Measurements from ENCODE around the gene ZNF185.

ZNF185 gene

DNA sequence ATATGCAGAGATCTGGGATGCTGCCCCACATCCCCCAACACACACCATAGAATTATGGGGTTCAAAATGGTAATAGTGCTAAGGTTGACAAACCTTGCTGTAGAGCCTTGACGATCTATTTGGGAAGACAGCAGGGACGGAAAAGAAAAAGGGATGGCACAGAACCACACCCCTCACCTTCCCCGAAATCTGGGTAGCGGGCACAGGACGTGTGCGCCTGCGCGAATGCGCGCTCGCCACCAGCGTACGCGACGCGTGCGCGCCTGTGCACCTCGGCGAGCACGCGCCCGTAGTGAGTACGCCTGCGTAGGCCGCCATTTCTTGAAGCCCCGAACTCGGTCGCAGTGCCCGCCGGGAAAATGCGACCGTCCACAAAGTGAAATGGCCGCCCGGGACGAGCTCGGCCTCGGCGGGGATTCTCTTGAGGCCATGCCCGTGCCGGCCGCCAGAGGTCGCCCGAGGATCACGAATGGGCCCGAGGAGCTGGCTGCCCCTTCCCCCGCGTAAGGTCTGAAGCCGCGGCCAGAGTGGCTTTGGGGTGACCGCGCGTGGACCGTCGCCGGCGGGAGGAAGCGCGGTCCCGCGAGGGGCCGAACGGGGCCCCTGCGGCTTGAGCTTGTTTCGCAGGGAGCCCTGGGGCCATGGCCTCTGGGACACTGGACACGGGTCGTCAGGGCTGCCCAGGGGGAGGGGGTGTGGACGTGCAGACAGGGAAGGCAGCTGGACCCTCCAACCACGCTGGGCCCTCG lies 43.6 kb downstream of the ZNF185 start:
- no peaks in the 10 kb centered on the region for H3K36me3 ChIP-seq (replicated peaks; ENCODE audit: insufficient read depth, low read length)
- H2AFZ ChIP-seq (ENCODE audit: low read length), result peak overlapping the region; percentile 93
- H4K20me1 ChIP-seq (ENCODE audit: insufficient read depth, low read length), result no peaks in the 10 kb centered on the region
- no peaks in the 10 kb centered on the region for H3K27me3 ChIP-seq (replicated peaks; ENCODE audit: insufficient read depth, low read length)
- H3K9me2 ChIP-seq (replicated peaks; ENCODE audit: insufficient read depth, low read length), result no peaks in the 10 kb centered on the region
- H3K27ac ChIP-seq (ENCODE audit: low read length), result no peak overlapping the region
- H3K79me2 ChIP-seq (ENCODE audit: low read length), result no peaks in the 10 kb centered on the region
- H3K4me3 ChIP-seq (ENCODE audit: low read length), result peak overlapping the region; percentile 76
- H3K4me2 ChIP-seq (ENCODE audit: low read depth, low read length), result peak overlapping the region; percentile 90
- peak; percentile 92 for DNase-seq
- H3K9me3 ChIP-seq (replicated peaks; ENCODE audit: insufficient read depth, low read length), result no peaks in the 10 kb centered on the region
- H3K4me1 ChIP-seq (ENCODE audit: low read length), result no peaks in the 10 kb centered on the region
- H3F3A ChIP-seq (ENCODE audit: insufficient read depth, low read length), result no peaks in the 10 kb centered on the region
- H3K9ac ChIP-seq (ENCODE audit: low read length), result peak overlapping the region; percentile 64; the same call in 1 of the 2 replicates
- TF ChIP-seq, protein P1, sequence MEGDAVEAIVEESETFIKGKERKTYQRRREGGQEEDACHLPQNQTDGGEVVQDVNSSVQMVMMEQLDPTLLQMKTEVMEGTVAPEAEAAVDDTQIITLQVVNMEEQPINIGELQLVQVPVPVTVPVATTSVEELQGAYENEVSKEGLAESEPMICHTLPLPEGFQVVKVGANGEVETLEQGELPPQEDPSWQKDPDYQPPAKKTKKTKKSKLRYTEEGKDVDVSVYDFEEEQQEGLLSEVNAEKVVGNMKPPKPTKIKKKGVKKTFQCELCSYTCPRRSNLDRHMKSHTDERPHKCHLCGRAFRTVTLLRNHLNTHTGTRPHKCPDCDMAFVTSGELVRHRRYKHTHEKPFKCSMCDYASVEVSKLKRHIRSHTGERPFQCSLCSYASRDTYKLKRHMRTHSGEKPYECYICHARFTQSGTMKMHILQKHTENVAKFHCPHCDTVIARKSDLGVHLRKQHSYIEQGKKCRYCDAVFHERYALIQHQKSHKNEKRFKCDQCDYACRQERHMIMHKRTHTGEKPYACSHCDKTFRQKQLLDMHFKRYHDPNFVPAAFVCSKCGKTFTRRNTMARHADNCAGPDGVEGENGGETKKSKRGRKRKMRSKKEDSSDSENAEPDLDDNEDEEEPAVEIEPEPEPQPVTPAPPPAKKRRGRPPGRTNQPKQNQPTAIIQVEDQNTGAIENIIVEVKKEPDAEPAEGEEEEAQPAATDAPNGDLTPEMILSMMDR (IDR thresholded peaks at IDR 0.05; ENCODE audit: low read length), result peak; percentile 67
- TF ChIP-seq EZH2phosphoT487 (IDR thresholded peaks at IDR 0.05; ENCODE audit: low read length) (no peak), EZH2 (optimal IDR thresholded peaks at IDR 0.05; ENCODE audit: low read depth, low read length) (no peak)

DNA sequence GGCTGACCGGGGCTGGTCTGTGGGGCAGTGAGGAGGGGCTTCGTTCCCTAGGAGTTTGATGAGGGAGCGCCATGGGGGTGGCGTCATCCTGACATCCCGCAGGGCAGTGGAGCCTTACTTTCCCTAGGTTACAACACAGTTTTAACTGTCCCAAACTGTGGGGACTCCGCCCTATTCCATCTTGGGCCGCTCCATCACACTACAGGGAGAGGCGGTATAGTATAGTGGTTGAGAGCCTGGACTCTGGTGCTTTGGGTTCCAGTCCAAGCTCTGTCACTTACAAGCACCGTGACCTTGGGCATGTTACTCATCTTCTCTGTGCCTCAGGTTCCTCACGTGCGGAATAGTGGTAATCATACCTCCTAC lies 44.2 kb downstream of the ZNF185 start:
- no peak for DNase-seq
- no peaks in the 10 kb centered on the region for H3K27me3 ChIP-seq (replicated peaks; ENCODE audit: insufficient read depth, low read length)
- no peak for TF ChIP-seq EZH2phosphoT487 (IDR thresholded peaks at IDR 0.05; ENCODE audit: low read length)
- no peak for TF ChIP-seq EZH2 (optimal IDR thresholded peaks at IDR 0.05; ENCODE audit: low read depth, low read length)
- TF ChIP-seq, protein P1 (IDR thresholded peaks at IDR 0.05; ENCODE audit: low read length), result no peak
- no peaks in the 10 kb centered on the region for H3K36me3 ChIP-seq (replicated peaks; ENCODE audit: insufficient read depth, low read length)
- peak overlapping the region; percentile 93 for H2AFZ ChIP-seq (ENCODE audit: low read length)
- no peaks in the 10 kb centered on the region for H3K79me2 ChIP-seq (ENCODE audit: low read length)
- H3K9ac ChIP-seq (ENCODE audit: low read length), result peak overlapping the region; percentile 64; the same call in 1 of the 2 replicates
- no peaks in the 10 kb centered on the region for H4K20me1 ChIP-seq (ENCODE audit: insufficient read depth, low read length)
- no peaks in the 10 kb centered on the region for H3F3A ChIP-seq (ENCODE audit: insufficient read depth, low read length)
- peak overlapping the region; percentile 90 for H3K4me2 ChIP-seq (ENCODE audit: low read depth, low read length)
- H3K4me3 ChIP-seq (ENCODE audit: low read length), result peak overlapping the region; percentile 62
- no peak overlapping the region for H3K27ac ChIP-seq (ENCODE audit: low read length)
- H3K9me3 ChIP-seq (replicated peaks; ENCODE audit: insufficient read depth, low read length), result no peaks in the 10 kb centered on the region
- no peaks in the 10 kb centered on the region for H3K4me1 ChIP-seq (ENCODE audit: low read length)
- H3K9me2 ChIP-seq (replicated peaks; ENCODE audit: insufficient read depth, low read length), result no peaks in the 10 kb centered on the region

DNA sequence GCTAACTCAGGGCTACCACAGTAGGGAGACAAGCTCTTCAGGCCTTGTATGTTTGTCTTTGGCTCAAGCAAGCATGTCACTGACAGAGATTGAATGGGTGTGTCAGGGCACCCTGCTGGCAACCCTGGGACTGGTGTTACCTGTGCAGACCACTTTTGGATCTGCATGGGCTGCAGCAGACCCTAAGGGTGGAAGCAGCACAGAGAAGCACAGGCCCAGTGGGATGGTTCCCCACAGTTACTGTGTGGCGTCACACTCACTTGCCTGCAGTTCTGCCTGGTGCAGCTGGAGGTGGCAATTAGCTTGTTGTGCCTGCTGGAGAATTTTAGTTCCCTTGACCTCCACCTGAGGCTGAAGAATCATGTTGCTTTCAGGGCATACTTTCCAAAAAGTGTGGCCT lies 46.0 kb downstream of the ZNF185 start:
- no peak overlapping the region for H3K4me3 ChIP-seq (ENCODE audit: low read length)
- H2AFZ ChIP-seq (ENCODE audit: low read length), result no peak overlapping the region
- TF ChIP-seq EZH2phosphoT487 (IDR thresholded peaks at IDR 0.05; ENCODE audit: low read length), result no peak
- no peak for TF ChIP-seq EZH2 (optimal IDR thresholded peaks at IDR 0.05; ENCODE audit: low read depth, low read length)
- TF ChIP-seq, protein P1 (IDR thresholded peaks at IDR 0.05; ENCODE audit: low read length), result no peak
- H3K27ac ChIP-seq (ENCODE audit: low read length), result no peak overlapping the region
- no peak for DNase-seq
- no peaks in the 10 kb centered on the region for H3K36me3 ChIP-seq (replicated peaks; ENCODE audit: insufficient read depth, low read length)
- H3K79me2 ChIP-seq (ENCODE audit: low read length), result no peaks in the 10 kb centered on the region
- no peak overlapping the region for H3K4me2 ChIP-seq (ENCODE audit: low read depth, low read length)
- H3K9ac ChIP-seq (ENCODE audit: low read length), result no peak overlapping the region
- H4K20me1 ChIP-seq (ENCODE audit: insufficient read depth, low read length), result no peaks in the 10 kb centered on the region
- no peaks in the 10 kb centered on the region for H3K9me2 ChIP-seq (replicated peaks; ENCODE audit: insufficient read depth, low read length)
- no peaks in the 10 kb centered on the region for H3K9me3 ChIP-seq (replicated peaks; ENCODE audit: insufficient read depth, low read length)
- no peaks in the 10 kb centered on the region for H3F3A ChIP-seq (ENCODE audit: insufficient read depth, low read length)
- no peaks in the 10 kb centered on the region for H3K27me3 ChIP-seq (replicated peaks; ENCODE audit: insufficient read depth, low read length)
- no peaks in the 10 kb centered on the region for H3K4me1 ChIP-seq (ENCODE audit: low read length)

Measured in MM.1S (cell line).